ENCODE data around the gene SNX2. TPM values are rescaled to one million over a fixed set of nuclear protein-coding genes. Genes with fewer than 3 reads are reported as not detected.

Gene SNX2
- total RNA-seq, 1 experiment from 2014 or later = 97.0 TPM

DNA sequence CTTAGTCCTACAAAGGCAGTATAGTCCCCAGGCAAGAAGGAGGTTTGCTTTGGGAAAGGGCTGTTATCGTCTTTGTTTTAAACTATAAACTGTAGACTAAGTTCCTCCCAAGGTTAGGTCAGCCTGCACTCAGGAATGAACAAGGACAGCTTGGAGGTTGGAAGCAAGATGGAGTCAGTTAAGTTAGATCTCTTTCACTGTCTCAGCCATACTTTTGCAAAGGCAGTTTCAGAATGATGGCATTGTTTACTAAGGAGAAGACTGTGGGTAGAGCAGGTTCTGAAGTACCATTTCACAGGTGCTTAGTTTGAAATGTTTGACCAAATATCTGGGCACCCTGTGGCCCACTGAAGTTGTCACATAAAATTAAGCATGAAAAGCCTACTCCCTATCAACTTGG lies 90.0 kb downstream of the SNX2 start:
- CTCF ChIA-PET = no interaction called here
- peaks cover 11% of the 10 kb centered on the region for H3K4me1 Mint-ChIP-seq (ENCODE audit: low read depth, unreplicated experiment)
- no TSS peak for BruUV-seq (replicated peaks)

DNA sequence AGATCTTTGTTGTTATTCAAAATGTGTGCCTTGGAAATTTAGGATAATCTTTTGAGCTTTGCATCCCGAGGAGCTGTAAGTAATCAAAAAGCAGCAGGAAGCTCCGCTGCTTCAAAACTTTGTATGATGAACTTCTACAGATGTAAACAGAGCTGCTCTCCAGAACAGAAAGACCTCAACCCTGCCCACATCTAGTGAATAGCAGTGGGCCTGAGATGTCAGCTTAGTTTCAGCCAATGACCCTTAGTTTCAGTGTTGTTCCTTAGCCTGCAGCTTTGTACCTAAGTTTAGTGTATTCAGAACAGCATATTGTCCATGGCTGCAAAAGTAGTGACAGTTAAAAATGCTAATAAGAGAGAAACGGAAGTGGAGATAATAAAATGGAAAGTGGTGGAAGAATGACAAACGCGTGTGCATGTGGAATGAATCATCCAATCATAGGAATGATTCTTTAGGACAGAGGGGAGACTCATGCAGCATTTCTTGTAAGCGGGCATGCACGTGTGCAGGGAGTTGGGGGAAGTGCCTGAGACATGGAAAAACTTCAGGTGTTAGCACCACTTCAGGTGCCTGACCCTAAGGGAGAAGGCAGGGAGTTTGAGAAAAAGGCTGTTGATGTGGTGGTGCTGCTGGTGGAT lies 95.5 kb downstream of the SNX2 start:
- Mint-ChIP-seq H3K36me3 (ENCODE audit: insufficient read depth, unreplicated experiment) (no peaks in the 10 kb centered on the region), H3K9me3 (ENCODE audit: low read depth, unreplicated experiment) (no peaks in the 10 kb centered on the region), H3K27ac (ENCODE audit: unreplicated experiment) (no peak overlapping the region), H3K4me3 (ENCODE audit: low read depth, unreplicated experiment) (no peak overlapping the region), H3K4me1 (ENCODE audit: low read depth, unreplicated experiment) (no peaks in the 10 kb centered on the region), H3K27me3 (ENCODE audit: unreplicated experiment) (no peaks in the 10 kb centered on the region)
- no peak for DNase-seq
- intact Hi-C loops (cut with micrococcal nuclease; ENCODE audit: unreplicated experiment) = no loop called here
- CTCF ChIA-PET = no interaction called here
- no TSS peak for BruUV-seq (replicated peaks)
- TF ChIP-seq, protein P1, sequence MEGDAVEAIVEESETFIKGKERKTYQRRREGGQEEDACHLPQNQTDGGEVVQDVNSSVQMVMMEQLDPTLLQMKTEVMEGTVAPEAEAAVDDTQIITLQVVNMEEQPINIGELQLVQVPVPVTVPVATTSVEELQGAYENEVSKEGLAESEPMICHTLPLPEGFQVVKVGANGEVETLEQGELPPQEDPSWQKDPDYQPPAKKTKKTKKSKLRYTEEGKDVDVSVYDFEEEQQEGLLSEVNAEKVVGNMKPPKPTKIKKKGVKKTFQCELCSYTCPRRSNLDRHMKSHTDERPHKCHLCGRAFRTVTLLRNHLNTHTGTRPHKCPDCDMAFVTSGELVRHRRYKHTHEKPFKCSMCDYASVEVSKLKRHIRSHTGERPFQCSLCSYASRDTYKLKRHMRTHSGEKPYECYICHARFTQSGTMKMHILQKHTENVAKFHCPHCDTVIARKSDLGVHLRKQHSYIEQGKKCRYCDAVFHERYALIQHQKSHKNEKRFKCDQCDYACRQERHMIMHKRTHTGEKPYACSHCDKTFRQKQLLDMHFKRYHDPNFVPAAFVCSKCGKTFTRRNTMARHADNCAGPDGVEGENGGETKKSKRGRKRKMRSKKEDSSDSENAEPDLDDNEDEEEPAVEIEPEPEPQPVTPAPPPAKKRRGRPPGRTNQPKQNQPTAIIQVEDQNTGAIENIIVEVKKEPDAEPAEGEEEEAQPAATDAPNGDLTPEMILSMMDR (IDR thresholded peaks at IDR 0.05; ENCODE audit: unreplicated experiment) = no peak

More for the DNA sequence above, 90.0 kb downstream of the SNX2 start:
- Mint-ChIP-seq H3K36me3 (ENCODE audit: insufficient read depth, unreplicated experiment) (no peaks in the 10 kb centered on the region), H3K4me3 (ENCODE audit: low read depth, unreplicated experiment) (no peak overlapping the region), H3K9me3 (ENCODE audit: low read depth, unreplicated experiment) (peaks cover 4% of the 10 kb centered on the region), H3K27ac (ENCODE audit: unreplicated experiment) (no peak overlapping the region), H3K27me3 (ENCODE audit: unreplicated experiment) (no peaks in the 10 kb centered on the region)
- TF ChIP-seq, protein P1 (IDR thresholded peaks at IDR 0.05; ENCODE audit: unreplicated experiment) = no peak
- DNase-seq = no peak
- intact Hi-C loops (cut with micrococcal nuclease; ENCODE audit: unreplicated experiment) = no loop called here

DNA sequence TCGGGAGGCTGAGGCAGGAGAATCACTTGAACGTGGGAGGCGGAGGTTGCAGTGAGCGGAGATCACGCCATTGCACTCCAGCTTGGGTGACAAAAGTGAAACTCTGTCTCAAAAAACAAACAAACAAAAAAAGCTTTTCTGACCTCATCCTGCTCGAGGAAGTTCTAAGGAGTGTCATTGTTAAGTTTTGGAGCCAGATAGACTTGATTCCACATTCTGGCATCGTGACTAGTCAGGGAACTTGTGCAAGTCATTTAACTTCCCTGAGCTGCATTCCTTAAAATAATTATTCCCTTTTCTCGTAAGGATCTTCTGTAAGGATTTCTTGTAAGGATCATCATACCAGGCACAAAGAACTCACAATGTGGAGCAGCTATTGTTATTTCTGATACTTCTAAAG lies 96.8 kb downstream of the SNX2 start:
- TF ChIP-seq, protein P1 (IDR thresholded peaks at IDR 0.05; ENCODE audit: unreplicated experiment) = no peak
- no peak overlapping the region for H3K27ac Mint-ChIP-seq (ENCODE audit: unreplicated experiment)
- H3K4me3 Mint-ChIP-seq (ENCODE audit: low read depth, unreplicated experiment) = no peak overlapping the region
- no peak for DNase-seq
- no peaks in the 10 kb centered on the region for H3K4me1 Mint-ChIP-seq (ENCODE audit: low read depth, unreplicated experiment)
- H3K36me3 Mint-ChIP-seq (ENCODE audit: insufficient read depth, unreplicated experiment) = no peaks in the 10 kb centered on the region
- CTCF ChIA-PET = no interaction called here
- no peaks in the 10 kb centered on the region for H3K9me3 Mint-ChIP-seq (ENCODE audit: low read depth, unreplicated experiment)
- intact Hi-C loops (cut with micrococcal nuclease; ENCODE audit: unreplicated experiment) = no loop called here
- H3K27me3 Mint-ChIP-seq (ENCODE audit: unreplicated experiment) = no peaks in the 10 kb centered on the region
- BruUV-seq (replicated peaks) = no TSS peak

DNA sequence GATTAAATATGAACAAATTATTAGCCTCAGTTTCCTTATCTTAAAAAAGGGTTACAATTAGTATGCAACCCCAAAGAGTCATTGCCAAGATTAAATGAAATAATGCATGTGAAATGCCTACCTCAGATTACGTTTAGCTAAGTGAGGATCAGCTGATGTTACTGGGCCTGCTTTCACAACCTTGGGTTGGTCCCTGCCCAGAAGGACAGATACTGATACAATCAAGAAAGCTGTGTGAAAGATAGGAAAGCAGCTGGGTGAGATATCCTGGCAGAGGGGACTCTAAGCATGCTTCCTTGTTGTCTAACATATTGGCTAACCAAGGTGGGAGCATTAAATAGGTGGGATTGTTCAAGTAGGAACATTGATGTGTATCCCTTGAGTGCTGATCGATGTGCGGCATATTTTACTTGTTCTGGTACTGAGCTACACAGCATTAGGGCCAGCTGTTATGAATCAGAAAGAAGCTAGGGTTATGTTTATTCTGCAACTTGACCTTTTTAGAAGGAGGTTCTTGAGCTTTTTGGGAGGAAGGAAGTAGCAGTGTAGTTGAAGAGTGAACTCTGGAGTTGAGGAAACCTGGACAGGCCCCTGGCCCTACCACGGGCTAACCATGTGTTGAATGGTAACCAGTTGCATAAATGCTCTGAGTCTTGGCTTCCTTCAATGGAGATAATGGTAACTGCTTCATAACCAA lies 99.4 kb downstream of the SNX2 start:
- Mint-ChIP-seq H3K4me3 (ENCODE audit: low read depth, unreplicated experiment) (no peak overlapping the region), H3K36me3 (ENCODE audit: insufficient read depth, unreplicated experiment) (no peaks in the 10 kb centered on the region), H3K27me3 (ENCODE audit: unreplicated experiment) (no peaks in the 10 kb centered on the region), H3K27ac (ENCODE audit: unreplicated experiment) (no peak overlapping the region), H3K4me1 (ENCODE audit: low read depth, unreplicated experiment) (no peaks in the 10 kb centered on the region), H3K9me3 (ENCODE audit: low read depth, unreplicated experiment) (no peaks in the 10 kb centered on the region)
- TF ChIP-seq, protein P1 (IDR thresholded peaks at IDR 0.05; ENCODE audit: unreplicated experiment) = no peak
- BruUV-seq (replicated peaks) = no TSS peak
- no peak for DNase-seq
- CTCF ChIA-PET = no interaction called here
- intact Hi-C loops (cut with micrococcal nuclease; ENCODE audit: unreplicated experiment) = no loop called here
